ENCODE measurements around the gene DNA2. TPM values are rescaled to one million over a fixed set of nuclear protein-coding genes. Genes with fewer than 3 reads are reported as not detected.

Gene DNA2
- total RNA-seq, 1 donor from 2014 or later: 5.8 TPM

DNA sequence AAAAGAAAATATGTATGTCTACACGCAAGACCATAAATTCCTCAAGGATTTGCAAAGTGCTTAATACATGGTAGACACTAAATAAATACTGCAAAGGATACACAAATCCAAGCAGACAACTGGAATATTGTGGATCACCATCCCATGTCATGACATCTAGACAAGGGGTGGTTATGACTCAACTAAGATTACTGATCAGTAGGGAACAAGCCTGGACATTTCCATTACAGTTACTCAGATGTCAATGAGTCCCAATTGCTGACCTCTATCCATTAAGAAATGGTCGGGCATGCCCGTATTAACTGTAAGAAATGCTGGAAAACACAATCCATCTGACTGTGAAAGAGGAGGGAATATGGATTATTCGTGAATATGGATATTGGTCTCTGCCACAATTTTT lies 37.1 kb downstream of the DNA2 start:
- Histone ChIP-seq H3K27ac (ENCODE audit: low read depth, low read length) (no peak overlapping the region), H3K79me2 (ENCODE audit: insufficient read depth, low read length) (no peaks in the 10 kb centered on the region), H3K27me3 (ENCODE audit: insufficient read depth, low read length) (no peaks in the 10 kb centered on the region), H3K9me3 (ENCODE audit: insufficient read depth, low read depth, low read length) (no peaks in the 10 kb centered on the region), H4K20me1 (ENCODE audit: insufficient read depth, low read length) (no peaks in the 10 kb centered on the region), H3K4me1 (ENCODE audit: insufficient read depth, low read length) (no peaks in the 10 kb centered on the region), H3K4me3 (ENCODE audit: insufficient read depth, low read depth, low read length) (no peak overlapping the region), H3K36me3 (ENCODE audit: insufficient read depth, low read length) (no peaks in the 10 kb centered on the region), H2AFZ (ENCODE audit: low read depth, low read length) (no peak overlapping the region), H3K9ac (ENCODE audit: low read length) (no peak overlapping the region), H3K4me2 (ENCODE audit: low read length) (no peak overlapping the region)
- Mint-ChIP-seq H3K36me3 (ENCODE audit: low read depth, unreplicated experiment) (no peaks in the 10 kb centered on the region), H3K4me1 (ENCODE audit: low read depth, unreplicated experiment) (peaks cover 6% of the 10 kb centered on the region), H3K9me3 (ENCODE audit: unreplicated experiment) (no peaks in the 10 kb centered on the region), H3K27me3 (ENCODE audit: low read depth, unreplicated experiment) (no peaks in the 10 kb centered on the region), H3K27ac (ENCODE audit: unreplicated experiment) (no peak overlapping the region), H3K4me3 (ENCODE audit: unreplicated experiment) (no peak overlapping the region)
- no peak for TF ChIP-seq EZH2 (IDR thresholded peaks at IDR 0.05; ENCODE audit: insufficient read depth, low read length)
- TF ChIP-seq, protein P1, sequence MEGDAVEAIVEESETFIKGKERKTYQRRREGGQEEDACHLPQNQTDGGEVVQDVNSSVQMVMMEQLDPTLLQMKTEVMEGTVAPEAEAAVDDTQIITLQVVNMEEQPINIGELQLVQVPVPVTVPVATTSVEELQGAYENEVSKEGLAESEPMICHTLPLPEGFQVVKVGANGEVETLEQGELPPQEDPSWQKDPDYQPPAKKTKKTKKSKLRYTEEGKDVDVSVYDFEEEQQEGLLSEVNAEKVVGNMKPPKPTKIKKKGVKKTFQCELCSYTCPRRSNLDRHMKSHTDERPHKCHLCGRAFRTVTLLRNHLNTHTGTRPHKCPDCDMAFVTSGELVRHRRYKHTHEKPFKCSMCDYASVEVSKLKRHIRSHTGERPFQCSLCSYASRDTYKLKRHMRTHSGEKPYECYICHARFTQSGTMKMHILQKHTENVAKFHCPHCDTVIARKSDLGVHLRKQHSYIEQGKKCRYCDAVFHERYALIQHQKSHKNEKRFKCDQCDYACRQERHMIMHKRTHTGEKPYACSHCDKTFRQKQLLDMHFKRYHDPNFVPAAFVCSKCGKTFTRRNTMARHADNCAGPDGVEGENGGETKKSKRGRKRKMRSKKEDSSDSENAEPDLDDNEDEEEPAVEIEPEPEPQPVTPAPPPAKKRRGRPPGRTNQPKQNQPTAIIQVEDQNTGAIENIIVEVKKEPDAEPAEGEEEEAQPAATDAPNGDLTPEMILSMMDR (IDR thresholded peaks at IDR 0.05; ENCODE audit: insufficient read depth, low read depth, low read length): no peak
- DNase-seq (ENCODE audit: low read depth) (no peak), FAIRE-seq (no peak)

DNA sequence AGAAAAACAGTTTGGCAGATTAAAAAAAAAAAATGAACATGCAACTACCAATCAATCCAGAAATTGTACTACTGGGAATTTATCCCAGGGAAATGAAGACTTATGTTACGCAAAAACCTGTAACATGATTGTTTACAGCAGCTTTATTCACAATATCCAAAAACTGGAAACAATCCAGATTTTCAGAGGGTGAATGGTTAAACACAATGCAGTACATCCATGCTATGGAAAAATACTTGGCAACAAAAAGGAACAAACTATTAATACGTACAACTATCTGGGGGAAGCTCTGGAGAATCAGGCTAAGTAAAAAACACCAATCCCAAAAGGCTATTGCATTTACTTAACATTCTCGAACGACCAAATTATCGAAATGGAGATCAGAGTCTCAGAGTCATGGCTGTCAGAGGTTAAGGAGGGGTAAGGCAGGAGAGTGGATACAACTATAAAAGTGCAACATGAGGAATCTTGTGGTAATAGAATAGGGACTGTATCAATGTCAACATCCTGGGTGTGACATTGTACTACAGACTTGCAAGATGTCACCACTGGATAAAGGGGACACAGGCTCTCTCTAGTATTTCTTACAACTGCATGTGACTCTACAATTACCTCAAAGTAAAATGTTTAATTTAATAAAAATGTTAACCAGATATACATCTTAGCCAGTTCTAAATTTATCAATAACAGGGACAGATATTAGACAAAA lies 43.2 kb downstream of the DNA2 start:
- Histone ChIP-seq H3K4me2 (ENCODE audit: low read length) (no peak overlapping the region), H3K4me1 (ENCODE audit: insufficient read depth, low read length) (no peaks in the 10 kb centered on the region), H3K9ac (ENCODE audit: low read length) (no peak overlapping the region), H3K9me3 (ENCODE audit: insufficient read depth, low read depth, low read length) (no peaks in the 10 kb centered on the region), H3K79me2 (ENCODE audit: insufficient read depth, low read length) (no peaks in the 10 kb centered on the region), H4K20me1 (ENCODE audit: insufficient read depth, low read length) (no peaks in the 10 kb centered on the region), H3K36me3 (ENCODE audit: insufficient read depth, low read length) (peaks cover 6% of the 10 kb centered on the region), H2AFZ (ENCODE audit: low read depth, low read length) (no peak overlapping the region), H3K27ac (ENCODE audit: low read depth, low read length) (no peak overlapping the region), H3K27me3 (ENCODE audit: insufficient read depth, low read length) (no peaks in the 10 kb centered on the region), H3K4me3 (ENCODE audit: insufficient read depth, low read depth, low read length) (no peak overlapping the region)
- no peak overlapping the region for H3K27ac Mint-ChIP-seq (ENCODE audit: unreplicated experiment)
- H3K9me3 Mint-ChIP-seq (ENCODE audit: unreplicated experiment): no peaks in the 10 kb centered on the region
- no peaks in the 10 kb centered on the region for H3K4me1 Mint-ChIP-seq (ENCODE audit: low read depth, unreplicated experiment)
- DNase-seq (ENCODE audit: low read depth) (no peak), FAIRE-seq (no peak)
- H3K27me3 Mint-ChIP-seq (ENCODE audit: low read depth, unreplicated experiment): no peaks in the 10 kb centered on the region
- no peak overlapping the region for H3K4me3 Mint-ChIP-seq (ENCODE audit: unreplicated experiment)
- TF ChIP-seq, protein P1 (IDR thresholded peaks at IDR 0.05; ENCODE audit: insufficient read depth, low read depth, low read length): no peak
- TF ChIP-seq EZH2 (IDR thresholded peaks at IDR 0.05; ENCODE audit: insufficient read depth, low read length): no peak
- no peaks in the 10 kb centered on the region for H3K36me3 Mint-ChIP-seq (ENCODE audit: low read depth, unreplicated experiment)

GRCh38 chr10:68424454-68425014 lies 47.2 kb downstream of the DNA2 start:
- no peak for TF ChIP-seq EZH2 (IDR thresholded peaks at IDR 0.05; ENCODE audit: insufficient read depth, low read length)
- TF ChIP-seq, protein P1 (IDR thresholded peaks at IDR 0.05; ENCODE audit: insufficient read depth, low read depth, low read length): no peak
- H3K4me2 ChIP-seq (ENCODE audit: low read length): no peak overlapping the region
- no peak overlapping the region for H3K27ac Mint-ChIP-seq (ENCODE audit: unreplicated experiment)
- no peaks in the 10 kb centered on the region for H3K36me3 Mint-ChIP-seq (ENCODE audit: low read depth, unreplicated experiment)
- H3K4me1 ChIP-seq (ENCODE audit: insufficient read depth, low read length): no peaks in the 10 kb centered on the region
- H3K9ac ChIP-seq (ENCODE audit: low read length): no peak overlapping the region
- H3K36me3 ChIP-seq (ENCODE audit: insufficient read depth, low read length): peaks cover 12% of the 10 kb centered on the region
- no peaks in the 10 kb centered on the region for H3K79me2 ChIP-seq (ENCODE audit: insufficient read depth, low read length)
- H3K9me3 ChIP-seq (ENCODE audit: insufficient read depth, low read depth, low read length): no peaks in the 10 kb centered on the region
- no peaks in the 10 kb centered on the region for H4K20me1 ChIP-seq (ENCODE audit: insufficient read depth, low read length)
- FAIRE-seq (no peak), DNase-seq (ENCODE audit: low read depth) (no peak)
- no peaks in the 10 kb centered on the region for H3K27me3 Mint-ChIP-seq (ENCODE audit: low read depth, unreplicated experiment)
- H3K4me3 ChIP-seq (ENCODE audit: insufficient read depth, low read depth, low read length): no peak overlapping the region
- H3K9me3 Mint-ChIP-seq (ENCODE audit: unreplicated experiment): no peaks in the 10 kb centered on the region
- H3K27me3 ChIP-seq (ENCODE audit: insufficient read depth, low read length): no peaks in the 10 kb centered on the region
- H3K4me3 Mint-ChIP-seq (ENCODE audit: unreplicated experiment): no peak overlapping the region
- peaks cover 4% of the 10 kb centered on the region for H3K4me1 Mint-ChIP-seq (ENCODE audit: low read depth, unreplicated experiment)
- H3K27ac ChIP-seq (ENCODE audit: low read depth, low read length): no peak overlapping the region
- H2AFZ ChIP-seq (ENCODE audit: low read depth, low read length): no peak overlapping the region
